ENCODE data around the gene PIK3C2A. TPM values are rescaled to one million over a fixed set of nuclear protein-coding genes. Genes with fewer than 3 reads are reported as not detected.

PIK3C2A gene
- total and polyA plus RNA-seq, 2 of the 13 experiments (the other 11 are each of a cell fraction or from before 2014, with no cell fraction given), result 27.5 to 49.9 TPM

DNA sequence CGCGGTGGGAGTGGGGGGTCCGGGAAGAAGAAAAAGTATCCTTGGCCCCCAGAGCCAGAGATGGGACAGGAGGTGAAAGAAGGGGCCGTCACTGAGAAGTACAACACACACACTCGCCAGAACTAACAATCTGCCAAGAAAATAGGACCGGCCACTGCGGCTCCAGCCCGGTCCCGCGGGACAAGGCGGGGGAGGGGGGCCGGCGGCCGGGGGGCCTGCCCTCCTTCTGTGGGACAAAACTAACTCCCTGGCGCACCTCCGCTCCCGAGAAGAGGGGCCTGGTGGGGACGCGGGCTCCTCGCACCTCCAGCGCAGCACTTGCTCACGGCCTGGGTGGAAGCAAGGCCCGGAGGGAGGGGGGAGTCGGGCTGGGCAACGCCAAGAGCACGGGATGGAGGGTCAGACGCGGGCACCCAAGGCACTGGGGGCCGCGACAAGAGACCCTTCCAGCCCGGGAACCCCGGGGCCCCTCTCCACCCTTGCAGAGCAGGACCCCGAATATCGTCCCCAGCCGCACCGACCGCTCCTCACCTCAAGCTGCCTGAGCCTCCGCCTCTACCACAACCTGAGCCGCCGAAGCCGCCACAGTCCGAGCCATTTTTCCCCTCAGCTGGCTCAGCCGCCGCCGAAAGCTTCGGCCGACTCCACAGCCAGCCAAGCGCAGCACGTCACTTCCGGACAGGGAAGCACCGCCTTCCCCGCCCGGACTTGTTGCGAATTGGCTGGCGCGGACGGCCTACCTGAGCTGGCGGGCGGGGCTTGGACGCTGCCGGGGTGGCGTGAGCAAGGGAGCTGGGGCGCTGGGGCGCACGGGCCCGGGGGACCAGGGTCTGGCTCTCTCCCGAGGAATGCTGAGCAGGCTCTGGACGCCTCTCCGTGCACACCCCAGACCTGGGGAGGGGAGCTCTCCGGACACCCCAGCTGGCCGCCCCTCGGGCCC lies at the start of gene PIK3C2A (continued):
- TF ChIP-seq ZNF260 (CRISPR knock-in tag; IDR thresholded peaks at IDR 0.05; ENCODE audit: borderline replicate concordance, low read depth), result no peak
- peak; percentile 72; the same call in 1 of the 2 replicates for TF ChIP-seq ZNF749 (CRISPR knock-in tag; IDR thresholded peaks at IDR 0.05; ENCODE audit: borderline replicate concordance)
- no peak for TF ChIP-seq ADNP (CRISPR knock-in tag; IDR thresholded peaks at IDR 0.05)
- peak; percentile 79 for TF ChIP-seq GABPA (IDR thresholded peaks at IDR 0.05; ENCODE audit: low read depth, low read length)
- peak; percentile 92 for TF ChIP-seq GABPA (CRISPR knock-in tag; IDR thresholded peaks at IDR 0.05; ENCODE audit: low read depth)
- TF ChIP-seq SRSF9 (IDR thresholded peaks at IDR 0.05; ENCODE audit: borderline replicate concordance, insufficient read depth, low read depth, low read length, poor library complexity, severe bottlenecking), result no peak
- TF ChIP-seq ZNF775 (CRISPR knock-in tag; IDR thresholded peaks at IDR 0.05; ENCODE audit: borderline replicate concordance), result no peak
- TF ChIP-seq YEATS2 (CRISPR knock-in tag; IDR thresholded peaks at IDR 0.05; ENCODE audit: borderline replicate concordance), result no peak
- no peak for TF ChIP-seq ZBTB21 (CRISPR knock-in tag; IDR thresholded peaks at IDR 0.05)
- TF ChIP-seq ZBTB8A (CRISPR knock-in tag; IDR thresholded peaks at IDR 0.05; ENCODE audit: borderline replicate concordance, low read depth), result no peak
- peak; percentile 98 for TF ChIP-seq MTERF4 (CRISPR knock-in tag; IDR thresholded peaks at IDR 0.05)
- no peak; the same call in 1 of the 2 replicates for TF ChIP-seq ZNF543 (CRISPR knock-in tag; IDR thresholded peaks at IDR 0.05)
- TF ChIP-seq ZNF777 (CRISPR knock-in tag; IDR thresholded peaks at IDR 0.05), result no peak
- TF ChIP-seq THYN1 (CRISPR knock-in tag; IDR thresholded peaks at IDR 0.05; ENCODE audit: borderline replicate concordance, low read depth), result no peak
- no peak for TF ChIP-seq ZMYM3 (CRISPR knock-in tag; IDR thresholded peaks at IDR 0.05)
- TF ChIP-seq ATRX (CRISPR knock-in tag; IDR thresholded peaks at IDR 0.05; ENCODE audit: borderline replicate concordance), result no peak
- 0 out of 2 replicates have a peak, but pooled peaks have one; percentile 5 for TF ChIP-seq ZNF768 (CRISPR knock-in tag; IDR thresholded peaks at IDR 0.05)
- peak; percentile 65; the same call in 1 of the 2 replicates for TF ChIP-seq KAT7 (CRISPR knock-in tag; IDR thresholded peaks at IDR 0.05; ENCODE audit: borderline replicate concordance)
- no peak for TF ChIP-seq ZSCAN30 (CRISPR knock-in tag; IDR thresholded peaks at IDR 0.05)
- TF ChIP-seq ZNF18 (CRISPR knock-in tag; IDR thresholded peaks at IDR 0.05; ENCODE audit: insufficient replicate concordance), result peak; percentile 89
- TF ChIP-seq ATF2 (CRISPR knock-in tag; IDR thresholded peaks at IDR 0.05), result peak; percentile 35; the same call in 1 of the 2 replicates
- TF ChIP-seq KLF6 (CRISPR knock-in tag; IDR thresholded peaks at IDR 0.05), result no peak
- no peak for TF ChIP-seq RORA (CRISPR knock-in tag; IDR thresholded peaks at IDR 0.05)
- TF ChIP-seq PHB2 (IDR thresholded peaks at IDR 0.05; ENCODE audit: partially characterized antibody), result no peak
- no peak for TF ChIP-seq ETS1 (CRISPR knock-in tag; IDR thresholded peaks at IDR 0.05)

Data from HepG2 (cell line).